ENCODE measurements around the gene TRPC4.

The TRPC4 gene

DNA sequence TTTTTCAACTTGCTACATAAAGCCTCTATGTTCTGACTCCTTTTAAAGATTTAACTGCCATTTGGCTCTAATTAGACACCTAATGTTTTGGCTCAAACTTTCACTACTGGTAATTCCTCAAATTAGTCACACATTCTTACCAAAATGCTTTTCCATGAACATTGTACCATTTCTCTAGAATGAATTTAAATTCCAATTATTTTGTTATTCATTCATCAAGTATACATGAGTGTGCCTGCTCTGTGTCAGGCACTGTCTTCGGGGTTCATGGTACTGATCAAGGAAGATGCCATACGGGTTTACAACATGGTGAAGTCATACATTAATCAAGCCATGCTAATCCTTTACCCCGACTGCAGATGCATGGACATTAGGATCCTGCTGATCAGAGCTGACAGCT is 201.9 kb downstream of the TRPC4 start:
- DNase-seq = no peak
- Histone ChIP-seq H4K20me1 (ENCODE audit: insufficient read depth, low read length) (no peaks in the 10 kb centered on the region), H3K27me3 (replicated peaks; ENCODE audit: insufficient read depth, low read length) (no peaks in the 10 kb centered on the region), H3K36me3 (replicated peaks; ENCODE audit: insufficient read depth, low read length) (no peaks in the 10 kb centered on the region), H3K4me3 (ENCODE audit: low read length) (no peak overlapping the region), H3K27ac (ENCODE audit: low read length) (no peak overlapping the region), H3K9me2 (replicated peaks; ENCODE audit: insufficient read depth, low read length) (no peaks in the 10 kb centered on the region), H3K4me1 (ENCODE audit: low read length) (no peaks in the 10 kb centered on the region), H3F3A (ENCODE audit: insufficient read depth, low read length) (no peaks in the 10 kb centered on the region), H3K4me2 (ENCODE audit: low read depth, low read length) (no peak overlapping the region), H3K79me2 (ENCODE audit: low read length) (no peaks in the 10 kb centered on the region), H3K9ac (ENCODE audit: low read length) (no peak overlapping the region), H2AFZ (ENCODE audit: low read length) (no peak overlapping the region), H3K9me3 (replicated peaks; ENCODE audit: insufficient read depth, low read length) (no peaks in the 10 kb centered on the region)
- TF ChIP-seq, protein P1, sequence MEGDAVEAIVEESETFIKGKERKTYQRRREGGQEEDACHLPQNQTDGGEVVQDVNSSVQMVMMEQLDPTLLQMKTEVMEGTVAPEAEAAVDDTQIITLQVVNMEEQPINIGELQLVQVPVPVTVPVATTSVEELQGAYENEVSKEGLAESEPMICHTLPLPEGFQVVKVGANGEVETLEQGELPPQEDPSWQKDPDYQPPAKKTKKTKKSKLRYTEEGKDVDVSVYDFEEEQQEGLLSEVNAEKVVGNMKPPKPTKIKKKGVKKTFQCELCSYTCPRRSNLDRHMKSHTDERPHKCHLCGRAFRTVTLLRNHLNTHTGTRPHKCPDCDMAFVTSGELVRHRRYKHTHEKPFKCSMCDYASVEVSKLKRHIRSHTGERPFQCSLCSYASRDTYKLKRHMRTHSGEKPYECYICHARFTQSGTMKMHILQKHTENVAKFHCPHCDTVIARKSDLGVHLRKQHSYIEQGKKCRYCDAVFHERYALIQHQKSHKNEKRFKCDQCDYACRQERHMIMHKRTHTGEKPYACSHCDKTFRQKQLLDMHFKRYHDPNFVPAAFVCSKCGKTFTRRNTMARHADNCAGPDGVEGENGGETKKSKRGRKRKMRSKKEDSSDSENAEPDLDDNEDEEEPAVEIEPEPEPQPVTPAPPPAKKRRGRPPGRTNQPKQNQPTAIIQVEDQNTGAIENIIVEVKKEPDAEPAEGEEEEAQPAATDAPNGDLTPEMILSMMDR (IDR thresholded peaks at IDR 0.05; ENCODE audit: low read length) = no peak
- TF ChIP-seq EZH2phosphoT487 (IDR thresholded peaks at IDR 0.05; ENCODE audit: low read length) = no peak

DNA sequence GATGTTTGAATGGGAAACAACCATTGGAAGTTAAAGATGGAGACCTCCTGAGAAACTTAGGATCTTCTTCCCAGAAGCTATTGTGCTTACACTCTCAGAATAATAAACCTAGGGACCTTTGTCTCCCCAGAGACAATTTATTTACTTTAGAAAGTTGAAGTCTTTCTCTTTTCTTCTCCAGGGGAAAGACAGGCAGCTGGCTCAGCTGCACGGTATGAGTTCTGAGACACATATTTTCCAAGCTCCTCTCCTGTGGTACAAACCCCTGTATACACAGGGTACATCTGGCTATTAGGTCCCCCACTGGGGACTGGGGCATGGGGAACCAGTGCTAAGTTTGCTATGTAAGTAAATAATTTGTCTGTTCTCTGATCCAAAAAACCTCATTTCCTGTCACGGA is 203.5 kb downstream of the TRPC4 start:
- Histone ChIP-seq H3K27me3 (replicated peaks; ENCODE audit: insufficient read depth, low read length) (no peaks in the 10 kb centered on the region), H3K9me3 (replicated peaks; ENCODE audit: insufficient read depth, low read length) (no peaks in the 10 kb centered on the region), H2AFZ (ENCODE audit: low read length) (no peak overlapping the region), H3F3A (ENCODE audit: insufficient read depth, low read length) (no peaks in the 10 kb centered on the region), H3K4me1 (ENCODE audit: low read length) (no peaks in the 10 kb centered on the region), H3K9ac (ENCODE audit: low read length) (no peak overlapping the region), H3K4me2 (ENCODE audit: low read depth, low read length) (no peak overlapping the region), H3K27ac (ENCODE audit: low read length) (no peak overlapping the region), H3K79me2 (ENCODE audit: low read length) (no peaks in the 10 kb centered on the region), H3K9me2 (replicated peaks; ENCODE audit: insufficient read depth, low read length) (no peaks in the 10 kb centered on the region), H4K20me1 (ENCODE audit: insufficient read depth, low read length) (no peaks in the 10 kb centered on the region), H3K4me3 (ENCODE audit: low read length) (no peak overlapping the region), H3K36me3 (replicated peaks; ENCODE audit: insufficient read depth, low read length) (no peaks in the 10 kb centered on the region)
- no peak for DNase-seq
- no peak for TF ChIP-seq EZH2phosphoT487 (IDR thresholded peaks at IDR 0.05; ENCODE audit: low read length)
- TF ChIP-seq, protein P1 (IDR thresholded peaks at IDR 0.05; ENCODE audit: low read length) = no peak
- no peak for TF ChIP-seq EZH2 (optimal IDR thresholded peaks at IDR 0.05; ENCODE audit: low read depth, low read length)

DNA sequence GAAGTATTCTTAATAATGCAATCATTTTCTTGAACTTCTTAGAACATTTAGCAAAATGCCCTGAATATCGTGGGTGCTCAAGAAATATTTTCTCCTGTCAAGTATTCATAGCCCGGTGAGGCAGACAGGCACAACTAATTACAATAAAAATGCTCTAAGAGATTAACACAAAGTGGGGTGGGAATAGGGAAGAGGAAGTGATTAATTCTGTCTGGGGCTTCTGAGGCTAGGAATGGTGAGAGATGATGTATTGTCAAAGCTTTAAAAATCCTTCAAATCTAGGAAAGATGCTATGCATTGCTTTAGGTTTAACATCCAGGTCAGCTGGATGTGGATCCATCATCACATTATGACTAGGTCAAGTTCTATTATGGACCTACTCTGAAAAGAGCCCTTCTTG is 204.2 kb downstream of the TRPC4 start:
- H3K9me2 ChIP-seq (replicated peaks; ENCODE audit: insufficient read depth, low read length) = no peaks in the 10 kb centered on the region
- H3K27ac ChIP-seq (ENCODE audit: low read length) = no peak overlapping the region
- H3K9ac ChIP-seq (ENCODE audit: low read length) = no peak overlapping the region
- H3K36me3 ChIP-seq (replicated peaks; ENCODE audit: insufficient read depth, low read length) = no peaks in the 10 kb centered on the region
- TF ChIP-seq, protein P1 (IDR thresholded peaks at IDR 0.05; ENCODE audit: low read length) = no peak
- TF ChIP-seq EZH2phosphoT487 (IDR thresholded peaks at IDR 0.05; ENCODE audit: low read length) = no peak
- no peaks in the 10 kb centered on the region for H3K4me1 ChIP-seq (ENCODE audit: low read length)
- DNase-seq = no peak
- no peaks in the 10 kb centered on the region for H4K20me1 ChIP-seq (ENCODE audit: insufficient read depth, low read length)
- no peak overlapping the region for H3K4me3 ChIP-seq (ENCODE audit: low read length)
- H3K4me2 ChIP-seq (ENCODE audit: low read depth, low read length) = no peak overlapping the region
- no peaks in the 10 kb centered on the region for H3K9me3 ChIP-seq (replicated peaks; ENCODE audit: insufficient read depth, low read length)
- H3K27me3 ChIP-seq (replicated peaks; ENCODE audit: insufficient read depth, low read length) = no peaks in the 10 kb centered on the region
- no peaks in the 10 kb centered on the region for H3K79me2 ChIP-seq (ENCODE audit: low read length)
- no peaks in the 10 kb centered on the region for H3F3A ChIP-seq (ENCODE audit: insufficient read depth, low read length)
- no peak overlapping the region for H2AFZ ChIP-seq (ENCODE audit: low read length)

DNA sequence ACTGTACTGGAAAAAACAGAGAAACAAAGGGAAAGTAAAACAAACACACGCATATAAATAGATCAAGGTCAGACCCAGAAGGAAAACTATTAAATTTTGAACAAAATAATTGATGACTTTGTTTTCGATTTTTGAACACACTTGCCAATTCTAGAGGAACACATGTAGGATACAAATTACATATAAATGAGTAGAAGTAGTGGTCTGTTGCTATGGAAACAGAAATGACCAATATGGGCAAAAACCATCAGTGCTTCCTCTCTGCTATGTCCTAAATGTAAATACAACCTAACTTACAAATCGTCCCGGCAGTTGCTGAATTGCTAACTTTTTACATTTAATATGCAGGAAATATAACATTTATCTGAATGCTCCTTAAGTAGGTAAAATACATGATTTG is 205.8 kb downstream of the TRPC4 start:
- no peak for DNase-seq
- Histone ChIP-seq H3K4me1 (ENCODE audit: low read length) (no peaks in the 10 kb centered on the region), H2AFZ (ENCODE audit: low read length) (no peak overlapping the region), H3K9me2 (replicated peaks; ENCODE audit: insufficient read depth, low read length) (no peaks in the 10 kb centered on the region), H3K27me3 (replicated peaks; ENCODE audit: insufficient read depth, low read length) (no peaks in the 10 kb centered on the region), H3K9me3 (replicated peaks; ENCODE audit: insufficient read depth, low read length) (no peaks in the 10 kb centered on the region), H3K9ac (ENCODE audit: low read length) (no peak overlapping the region), H3K36me3 (replicated peaks; ENCODE audit: insufficient read depth, low read length) (no peaks in the 10 kb centered on the region), H3K4me2 (ENCODE audit: low read depth, low read length) (no peak overlapping the region), H4K20me1 (ENCODE audit: insufficient read depth, low read length) (no peaks in the 10 kb centered on the region), H3K79me2 (ENCODE audit: low read length) (no peaks in the 10 kb centered on the region), H3K27ac (ENCODE audit: low read length) (no peak overlapping the region), H3K4me3 (ENCODE audit: low read length) (no peak overlapping the region), H3F3A (ENCODE audit: insufficient read depth, low read length) (no peaks in the 10 kb centered on the region)
- TF ChIP-seq, protein P1 (IDR thresholded peaks at IDR 0.05; ENCODE audit: low read length) = no peak
- no peak for TF ChIP-seq EZH2 (optimal IDR thresholded peaks at IDR 0.05; ENCODE audit: low read depth, low read length)
- TF ChIP-seq EZH2phosphoT487 (IDR thresholded peaks at IDR 0.05; ENCODE audit: low read length) = no peak

Data from MM.1S (cell line).